ENCODE measurements around the gene BCL11A.

DNA sequence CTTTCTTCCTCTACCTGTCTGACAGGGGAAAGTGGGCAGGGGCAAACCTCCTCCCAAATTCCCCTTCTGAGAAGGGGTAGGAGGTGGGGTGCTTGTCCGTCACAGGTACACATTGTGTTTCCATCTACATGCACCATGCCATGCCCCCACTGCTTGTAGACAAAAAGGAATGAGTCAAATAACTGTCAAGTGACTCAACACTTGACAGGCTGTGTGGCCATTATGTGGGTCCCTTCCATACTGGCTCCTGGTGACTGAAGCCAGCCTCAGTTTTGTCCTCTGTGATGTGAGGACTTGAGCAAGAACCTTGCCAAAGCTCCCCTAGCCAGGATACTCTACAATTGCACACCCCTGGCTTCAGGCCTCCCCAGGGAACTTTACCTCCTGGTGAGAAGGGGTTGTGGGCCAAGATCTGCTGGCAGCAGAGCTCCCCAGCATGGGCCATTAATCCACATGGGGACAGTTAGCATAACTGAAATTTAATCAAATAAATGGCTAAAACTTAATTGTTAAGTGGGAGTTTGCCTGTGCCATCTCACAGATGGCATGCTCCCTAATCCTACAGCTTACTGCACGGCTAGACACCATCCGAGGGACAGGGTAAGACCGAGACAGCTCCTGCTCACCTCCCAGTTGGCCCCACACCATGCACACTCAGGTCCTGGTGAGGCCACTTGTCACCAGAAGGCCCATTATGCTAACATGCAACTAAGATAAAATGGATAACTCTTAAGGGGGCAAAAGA, 140.2 kb downstream of the BCL11A start:
- TF ChIP-seq, protein P1, sequence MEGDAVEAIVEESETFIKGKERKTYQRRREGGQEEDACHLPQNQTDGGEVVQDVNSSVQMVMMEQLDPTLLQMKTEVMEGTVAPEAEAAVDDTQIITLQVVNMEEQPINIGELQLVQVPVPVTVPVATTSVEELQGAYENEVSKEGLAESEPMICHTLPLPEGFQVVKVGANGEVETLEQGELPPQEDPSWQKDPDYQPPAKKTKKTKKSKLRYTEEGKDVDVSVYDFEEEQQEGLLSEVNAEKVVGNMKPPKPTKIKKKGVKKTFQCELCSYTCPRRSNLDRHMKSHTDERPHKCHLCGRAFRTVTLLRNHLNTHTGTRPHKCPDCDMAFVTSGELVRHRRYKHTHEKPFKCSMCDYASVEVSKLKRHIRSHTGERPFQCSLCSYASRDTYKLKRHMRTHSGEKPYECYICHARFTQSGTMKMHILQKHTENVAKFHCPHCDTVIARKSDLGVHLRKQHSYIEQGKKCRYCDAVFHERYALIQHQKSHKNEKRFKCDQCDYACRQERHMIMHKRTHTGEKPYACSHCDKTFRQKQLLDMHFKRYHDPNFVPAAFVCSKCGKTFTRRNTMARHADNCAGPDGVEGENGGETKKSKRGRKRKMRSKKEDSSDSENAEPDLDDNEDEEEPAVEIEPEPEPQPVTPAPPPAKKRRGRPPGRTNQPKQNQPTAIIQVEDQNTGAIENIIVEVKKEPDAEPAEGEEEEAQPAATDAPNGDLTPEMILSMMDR (IDR thresholded peaks at IDR 0.05) = no peak
- TF ChIP-seq POLR2AphosphoS5 (IDR thresholded peaks at IDR 0.05) (no peak), POLR2A (IDR thresholded peaks at IDR 0.05) (no peak), EP300 (IDR thresholded peaks at IDR 0.05) (no peak)
